ENCODE data around the gene RHOT2.
A peak's percentile ranks its signal among the peaks of the same experiment; 100 is the strongest.

Gene RHOT2

DNA sequence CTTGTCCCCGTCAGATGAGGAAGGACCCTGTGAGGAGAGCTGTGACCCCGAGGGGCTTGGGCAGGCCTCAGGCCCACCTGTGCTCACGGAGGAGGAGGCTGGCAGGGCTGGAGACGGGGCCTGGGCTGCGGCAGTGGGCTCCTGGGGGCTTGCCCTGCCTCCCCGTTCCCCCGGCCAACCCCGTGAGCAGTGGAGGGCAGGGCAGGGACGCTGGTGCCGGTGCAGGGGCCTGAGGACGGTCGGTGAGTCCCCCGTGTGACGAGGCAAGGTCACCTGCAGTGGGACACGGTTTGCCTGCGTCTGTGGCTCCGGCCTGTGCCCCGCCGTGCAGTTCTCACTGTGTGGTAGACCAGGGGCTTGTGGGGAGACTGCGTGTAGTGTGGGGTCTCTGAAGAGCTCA, 8.3 kb upstream of the RHOT2 start:
- Histone ChIP-seq H3K18ac (ENCODE audit: low read length) (no peak overlapping the region), H2BK5ac (ENCODE audit: low read length) (peak overlapping the region; percentile 88), H2BK12ac (ENCODE audit: low read length) (peak overlapping the region; percentile 30), H2BK120ac (ENCODE audit: low read depth, low read length) (no peak overlapping the region), H3K4me3 (ENCODE audit: low read length in 2 of 2) (peak overlapping the region in 1 of 2 donors; percentile 52), H3K14ac (ENCODE audit: low read length) (no peak overlapping the region), H4K8ac (ENCODE audit: low read depth, low read length) (no peak overlapping the region), H3K9ac (ENCODE audit: low read depth, low read length, poor library complexity) (peak overlapping the region; percentile 30), H3K4me1 (ENCODE audit: control insufficient read depth in 2 of 2, insufficient read depth in 1 of 2, low read depth in 1 of 2, low read length in 2 of 2) (peaks cover 3 to 6% of the 10 kb centered on the region in 2 donors), H2AFZ (ENCODE audit: low read length) (no peak overlapping the region), H3K4me2 (ENCODE audit: insufficient read depth, low read length, poor library complexity, severe bottlenecking) (no peak overlapping the region), H3K4ac (ENCODE audit: low read length) (no peak overlapping the region), H2BK15ac (ENCODE audit: low read length) (no peak overlapping the region), H3K27me3 (ENCODE audit: control insufficient read depth in 3 of 3, insufficient read depth in 3 of 3, low read depth in 1 of 3, low read length in 3 of 3) (no peaks in the 10 kb centered on the region), H2AK5ac (ENCODE audit: low read depth, low read length) (peak overlapping the region; percentile 74), H3K79me1 (ENCODE audit: low read depth, low read length) (peaks cover 13% of the 10 kb centered on the region), H4K91ac (ENCODE audit: low read depth, low read length, poor library complexity) (no peak overlapping the region), H3K36me3 (replicated peaks in 1 of 2; ENCODE audit: control insufficient read depth in 2 of 2, insufficient read depth in 2 of 2, low read length in 2 of 2) (peaks cover 14 to 68% of the 10 kb centered on the region in 2 donors), H3K27ac (replicated peaks; ENCODE audit: low read length) (no peak overlapping the region), H3K9me3 (replicated peaks in 1 of 2; ENCODE audit: control insufficient read depth in 2 of 2, insufficient read depth in 1 of 2, low read depth in 1 of 2, low read length in 2 of 2) (no peaks in the 10 kb centered on the region), H3K23ac (ENCODE audit: low read depth, low read length, poor library complexity) (peak overlapping the region; percentile 80)
- no peak for DNase-seq (ENCODE audit: low spot score)
- WGBS, 2 donors (ENCODE audit: extremely low coverage in 2 of 2, insufficient read length in 2 of 2, insufficient replicate concordance in 1 of 2): no CpG with 5 or more reads among the region's 20 CpGs

DNA sequence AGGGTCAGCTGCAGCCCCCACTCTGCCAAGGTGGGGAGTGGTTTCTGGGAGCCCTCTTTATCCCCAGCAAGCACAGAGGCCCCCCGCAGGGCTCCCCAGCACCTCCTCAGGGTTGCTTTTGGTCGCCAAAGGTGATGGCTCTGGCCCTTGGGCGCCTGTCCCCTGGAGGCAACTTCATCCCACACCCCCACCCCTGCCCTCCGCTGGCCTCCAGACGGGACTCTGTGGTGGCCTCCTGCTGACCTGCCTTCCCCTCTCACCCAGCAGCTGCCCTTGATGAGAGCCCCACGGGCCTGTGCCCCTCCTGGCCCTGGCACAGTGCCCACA, 7.8 kb upstream of the RHOT2 start:
- peaks cover 13% of the 10 kb centered on the region for H3K79me1 ChIP-seq (ENCODE audit: low read depth, low read length)
- peak overlapping the region; percentile 85 for H3K23ac ChIP-seq (ENCODE audit: low read depth, low read length, poor library complexity)
- H2BK120ac ChIP-seq (ENCODE audit: low read depth, low read length): no peak overlapping the region
- peak overlapping the region; percentile 92 for H3K18ac ChIP-seq (ENCODE audit: low read length)
- no peak overlapping the region for H2BK12ac ChIP-seq (ENCODE audit: low read length)
- no peaks in the 10 kb centered on the region for H3K9me3 ChIP-seq (replicated peaks in 1 of 2; ENCODE audit: control insufficient read depth in 2 of 2, insufficient read depth in 1 of 2, low read depth in 1 of 2, low read length in 2 of 2)
- no peak overlapping the region for H3K4ac ChIP-seq (ENCODE audit: low read length)
- DNase-seq (ENCODE audit: low spot score): no peak
- peak overlapping the region; percentile 88 for H2BK5ac ChIP-seq (ENCODE audit: low read length)
- no peaks in the 10 kb centered on the region for H3K27me3 ChIP-seq (ENCODE audit: control insufficient read depth in 3 of 3, insufficient read depth in 3 of 3, low read depth in 1 of 3, low read length in 3 of 3)
- H3K4me3 ChIP-seq (ENCODE audit: low read length in 2 of 2): peak overlapping the region in 1 of 2 donors; percentile 58
- H3K27ac ChIP-seq (replicated peaks; ENCODE audit: low read length): peak overlapping the region; percentile 35
- peaks cover 3 to 6% of the 10 kb centered on the region in 2 donors for H3K4me1 ChIP-seq (ENCODE audit: control insufficient read depth in 2 of 2, insufficient read depth in 1 of 2, low read depth in 1 of 2, low read length in 2 of 2)
- peak overlapping the region; percentile 86 for H3K9ac ChIP-seq (ENCODE audit: low read depth, low read length, poor library complexity)
- H2AK5ac ChIP-seq (ENCODE audit: low read depth, low read length): peak overlapping the region; percentile 97
- peak overlapping the region; percentile 5 for H3K14ac ChIP-seq (ENCODE audit: low read length)
- no peak overlapping the region for H3K4me2 ChIP-seq (ENCODE audit: insufficient read depth, low read length, poor library complexity, severe bottlenecking)
- H2AFZ ChIP-seq (ENCODE audit: low read length): no peak overlapping the region
- H4K91ac ChIP-seq (ENCODE audit: low read depth, low read length, poor library complexity): no peak overlapping the region
- H2BK15ac ChIP-seq (ENCODE audit: low read length): peak overlapping the region; percentile 46
- no CpG with 5 or more reads among the region's 6 CpGs for WGBS, 2 donors (ENCODE audit: extremely low coverage in 2 of 2, insufficient read length in 2 of 2, insufficient replicate concordance in 1 of 2)
- H4K8ac ChIP-seq (ENCODE audit: low read depth, low read length): peak overlapping the region; percentile 92
- peaks cover 14 to 67% of the 10 kb centered on the region in 2 donors for H3K36me3 ChIP-seq (replicated peaks in 1 of 2; ENCODE audit: control insufficient read depth in 2 of 2, insufficient read depth in 2 of 2, low read length in 2 of 2)

DNA sequence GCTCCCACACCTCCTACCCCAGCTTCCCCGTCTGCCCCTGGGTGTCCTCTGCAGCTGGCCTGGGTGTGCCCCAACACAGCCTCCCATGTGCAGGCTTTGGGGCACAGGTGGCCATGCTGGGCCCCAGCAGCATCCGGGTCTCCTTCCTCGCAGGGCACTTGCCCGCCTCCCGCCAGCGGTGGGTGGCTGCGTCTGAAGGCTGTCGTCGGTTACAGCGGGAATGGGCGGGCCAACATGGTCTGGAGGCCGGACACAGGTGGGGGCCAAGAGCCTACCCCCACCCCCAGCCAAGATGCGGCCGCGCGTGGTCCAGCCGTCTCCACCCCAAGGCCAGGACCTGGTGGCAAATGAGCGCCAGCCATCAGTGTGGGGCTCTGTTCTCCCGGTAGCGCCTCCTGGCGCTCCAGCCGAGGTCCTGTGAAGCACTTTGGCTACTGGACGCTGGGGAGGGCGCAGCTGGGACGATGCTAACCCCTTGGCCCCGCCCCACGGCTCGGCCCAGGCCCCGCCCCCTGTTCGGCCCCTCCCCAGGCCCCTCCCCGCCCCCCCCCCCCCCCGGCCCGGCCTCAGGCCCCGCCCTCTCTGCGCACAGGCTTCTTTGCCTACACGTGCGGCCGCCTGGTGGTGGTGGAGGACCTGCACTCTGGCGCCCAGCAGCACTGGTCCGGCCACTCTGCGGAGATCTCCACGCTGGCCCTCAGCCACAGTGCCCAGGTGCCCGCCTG, 7.3 kb upstream of the RHOT2 start:
- peak overlapping the region; percentile 95 for H3K18ac ChIP-seq (ENCODE audit: low read length)
- H3K23ac ChIP-seq (ENCODE audit: low read depth, low read length, poor library complexity): peak overlapping the region; percentile 93
- peak; percentile 86 for DNase-seq (ENCODE audit: low spot score)
- H3K4me1 ChIP-seq (ENCODE audit: control insufficient read depth in 2 of 2, insufficient read depth in 1 of 2, low read depth in 1 of 2, low read length in 2 of 2): peaks cover 3 to 6% of the 10 kb centered on the region in 2 donors
- H2BK15ac ChIP-seq (ENCODE audit: low read length): peak overlapping the region; percentile 96
- peaks cover 13% of the 10 kb centered on the region for H3K79me1 ChIP-seq (ENCODE audit: low read depth, low read length)
- H2AFZ ChIP-seq (ENCODE audit: low read length): no peak overlapping the region
- H3K27ac ChIP-seq (replicated peaks; ENCODE audit: low read length): peak overlapping the region; percentile 49
- H2AK5ac ChIP-seq (ENCODE audit: low read depth, low read length): peak overlapping the region; percentile 99
- H2BK120ac ChIP-seq (ENCODE audit: low read depth, low read length): no peak overlapping the region
- H3K9me3 ChIP-seq (replicated peaks in 1 of 2; ENCODE audit: control insufficient read depth in 2 of 2, insufficient read depth in 1 of 2, low read depth in 1 of 2, low read length in 2 of 2): no peaks in the 10 kb centered on the region
- no peak overlapping the region for H3K4ac ChIP-seq (ENCODE audit: low read length)
- no CpG with 5 or more reads among the region's 43 CpGs for WGBS, 2 donors (ENCODE audit: extremely low coverage in 2 of 2, insufficient read length in 2 of 2, insufficient replicate concordance in 1 of 2)
- H3K4me3 ChIP-seq (ENCODE audit: low read length in 2 of 2): peak overlapping the region in 1 of 2 donors; percentile 58
- H4K8ac ChIP-seq (ENCODE audit: low read depth, low read length): peak overlapping the region; percentile 92
- H2BK5ac ChIP-seq (ENCODE audit: low read length): peak overlapping the region; percentile 88
- H3K4me2 ChIP-seq (ENCODE audit: insufficient read depth, low read length, poor library complexity, severe bottlenecking): peak overlapping the region; percentile 25
- no peak overlapping the region for H4K91ac ChIP-seq (ENCODE audit: low read depth, low read length, poor library complexity)
- H2BK12ac ChIP-seq (ENCODE audit: low read length): peak overlapping the region; percentile 90
- H3K14ac ChIP-seq (ENCODE audit: low read length): peak overlapping the region; percentile 89
- no peaks in the 10 kb centered on the region for H3K27me3 ChIP-seq (ENCODE audit: control insufficient read depth in 3 of 3, insufficient read depth in 3 of 3, low read depth in 1 of 3, low read length in 3 of 3)
- H3K36me3 ChIP-seq (replicated peaks in 1 of 2; ENCODE audit: control insufficient read depth in 2 of 2, insufficient read depth in 2 of 2, low read length in 2 of 2): peaks cover 11 to 62% of the 10 kb centered on the region in 2 donors
- H3K9ac ChIP-seq (ENCODE audit: low read depth, low read length, poor library complexity): peak overlapping the region; percentile 86

DNA sequence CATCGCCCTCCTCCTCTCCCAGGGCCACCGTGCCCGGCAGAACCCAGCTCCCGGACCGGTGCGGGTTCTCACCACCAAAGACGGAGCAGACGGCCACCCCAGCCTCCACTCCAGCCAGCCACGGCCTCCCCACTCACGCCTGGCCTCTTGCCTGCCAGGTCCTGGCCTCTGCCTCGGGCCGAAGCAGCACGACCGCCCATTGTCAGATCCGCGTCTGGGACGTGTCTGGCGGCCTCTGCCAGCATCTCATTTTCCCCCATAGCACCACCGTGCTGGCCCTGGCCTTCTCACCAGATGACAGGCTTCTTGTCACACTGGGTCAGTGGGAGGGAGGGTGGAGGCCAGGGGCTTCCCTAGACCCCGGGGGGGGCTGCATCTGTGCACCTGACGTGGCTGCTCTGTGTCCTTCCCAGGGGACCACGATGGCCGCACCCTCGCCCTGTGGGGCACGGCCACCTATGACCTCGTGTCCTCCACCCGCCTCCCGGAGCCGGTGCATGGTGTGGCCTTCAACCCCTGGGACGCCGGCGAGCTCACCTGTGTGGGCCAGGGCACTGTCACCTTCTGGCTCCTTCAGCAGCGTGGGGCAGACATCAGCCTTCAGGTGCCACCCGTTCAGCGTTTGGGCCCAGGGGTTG, 6.6 kb upstream of the RHOT2 start:
- Histone ChIP-seq H3K27ac (replicated peaks; ENCODE audit: low read length) (peak overlapping the region; percentile 49), H2BK12ac (ENCODE audit: low read length) (peak overlapping the region; percentile 88), H3K4me2 (ENCODE audit: insufficient read depth, low read length, poor library complexity, severe bottlenecking) (peak overlapping the region; percentile 25), H3K14ac (ENCODE audit: low read length) (peak overlapping the region; percentile 89), H2BK5ac (ENCODE audit: low read length) (peak overlapping the region; percentile 82), H3K27me3 (ENCODE audit: control insufficient read depth in 3 of 3, insufficient read depth in 3 of 3, low read depth in 1 of 3, low read length in 3 of 3) (no peaks in the 10 kb centered on the region), H4K8ac (ENCODE audit: low read depth, low read length) (peak overlapping the region; percentile 65), H3K4me3 (ENCODE audit: low read length in 2 of 2) (no peak overlapping the region), H2BK120ac (ENCODE audit: low read depth, low read length) (no peak overlapping the region), H2AFZ (ENCODE audit: low read length) (no peak overlapping the region), H2BK15ac (ENCODE audit: low read length) (peak overlapping the region; percentile 96), H3K18ac (ENCODE audit: low read length) (peak overlapping the region; percentile 95), H3K4me1 (ENCODE audit: control insufficient read depth in 2 of 2, insufficient read depth in 1 of 2, low read depth in 1 of 2, low read length in 2 of 2) (peaks cover 3 to 6% of the 10 kb centered on the region in 2 donors), H3K23ac (ENCODE audit: low read depth, low read length, poor library complexity) (peak overlapping the region; percentile 93), H3K36me3 (replicated peaks in 1 of 2; ENCODE audit: control insufficient read depth in 2 of 2, insufficient read depth in 2 of 2, low read length in 2 of 2) (peaks cover 11 to 55% of the 10 kb centered on the region in 2 donors), H4K91ac (ENCODE audit: low read depth, low read length, poor library complexity) (peak overlapping the region; percentile 43), H3K9me3 (replicated peaks in 1 of 2; ENCODE audit: control insufficient read depth in 2 of 2, insufficient read depth in 1 of 2, low read depth in 1 of 2, low read length in 2 of 2) (no peaks in the 10 kb centered on the region), H3K9ac (ENCODE audit: low read depth, low read length, poor library complexity) (peak overlapping the region; percentile 84), H2AK5ac (ENCODE audit: low read depth, low read length) (peak overlapping the region; percentile 99), H3K79me1 (ENCODE audit: low read depth, low read length) (peaks cover 15% of the 10 kb centered on the region), H3K4ac (ENCODE audit: low read length) (peak overlapping the region; percentile 93)
- no CpG with 5 or more reads among the region's 35 CpGs for WGBS, 2 donors (ENCODE audit: extremely low coverage in 2 of 2, insufficient read length in 2 of 2, insufficient replicate concordance in 1 of 2)
- DNase-seq (ENCODE audit: low spot score): no peak

All from neuronal stem cell (in vitro differentiated cells).